Endothelial cell (in vitro differentiated cells): ENCODE measurements around the gene SMIM14. TPM values are rescaled to one million over a fixed set of nuclear protein-coding genes. Genes with fewer than 3 reads are reported as not detected.

ENCODE experiments used
- DNase-seq: peaks from one replicate; pipeline ENCODE4 v3.0.0; 2021; ENCODE audit warnings: low spot score
- H3K27ac Mint-ChIP-seq: one replicate; pipeline ENCODE4 v1.8.0; 2021; ENCODE audit warnings: mixed read lengths, inconsistent platforms; ENCODE audit not compliant: unreplicated experiment
- H3K27me3 Mint-ChIP-seq: one replicate; pipeline ENCODE4 v1.8.0; 2021; ENCODE audit warnings: mild to moderate bottlenecking, moderate library complexity, mixed read lengths, inconsistent platforms; ENCODE audit not compliant: unreplicated experiment
- H3K36me3 Mint-ChIP-seq: one replicate; pipeline ENCODE4 v1.8.0; 2021; ENCODE audit warnings: mild to moderate bottlenecking, low read depth, mixed read lengths, inconsistent platforms; ENCODE audit not compliant: unreplicated experiment
- H3K4me1 Mint-ChIP-seq: one replicate; pipeline ENCODE4 v1.8.0; 2021; ENCODE audit warnings: mild to moderate bottlenecking, mixed read lengths, inconsistent platforms; ENCODE audit not compliant: unreplicated experiment
- H3K4me3 Mint-ChIP-seq: one replicate; pipeline ENCODE4 v1.8.0; 2021; ENCODE audit warnings: mild to moderate bottlenecking, mixed read lengths, inconsistent platforms; ENCODE audit not compliant: unreplicated experiment
- H3K9me3 Mint-ChIP-seq: one replicate; pipeline ENCODE4 v1.8.0; 2021; ENCODE audit warnings: mixed read lengths, inconsistent platforms; ENCODE audit not compliant: unreplicated experiment
- total RNA-seq: library from RNA; stranded (reverse); fragmentation: NEBNext Ultra II Directional; extraction: Animal tissue kit (Norgen Biotek cat#: 25700); gene quantifications from one replicate; pipeline ENCODE4 v1.2.1, GENCODE V29; 2021; ENCODE audit not compliant: unreplicated experiment
- TF ChIP-seq, protein P1 (sequence below): fragments of 200-600 bp; sonication (generic); IDR thresholded peaks from one replicate; pipeline ENCODE4 v1.5.0; 2021; ENCODE audit warnings: antibody characterized with exemption; ENCODE audit not compliant: unreplicated experiment

Gene SMIM14
- total RNA-seq, 1 donor from 2014 or later = 19.4 TPM

DNA sequence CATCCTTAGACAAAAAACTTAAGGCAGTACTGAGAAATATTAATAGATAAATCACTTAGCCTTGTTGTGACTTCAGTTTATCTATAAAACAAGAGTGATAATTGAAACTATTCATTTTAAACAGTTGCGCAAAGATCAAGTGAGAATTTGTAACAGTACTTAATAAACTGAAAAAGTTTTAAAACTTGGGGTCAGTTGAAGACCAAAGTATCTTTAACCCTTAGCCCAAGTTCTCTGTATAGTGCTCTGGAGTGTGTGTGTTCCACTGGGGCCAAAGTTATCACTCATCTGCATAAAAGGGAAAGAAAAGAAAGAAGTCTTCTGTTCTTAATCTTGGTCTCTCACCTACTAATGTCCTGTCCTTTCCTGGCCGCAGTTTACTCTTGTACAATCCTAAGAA lies 11.3 kb downstream of the SMIM14 start:
- Mint-ChIP-seq H3K27me3 (no peaks in the 10 kb centered on the region), H3K9me3 (no peaks in the 10 kb centered on the region), H3K4me3 (no peak overlapping the region), H3K36me3 (no peaks in the 10 kb centered on the region), H3K27ac (no peak overlapping the region), H3K4me1 (no peaks in the 10 kb centered on the region)
- DNase-seq = no peak
- TF ChIP-seq, protein P1, sequence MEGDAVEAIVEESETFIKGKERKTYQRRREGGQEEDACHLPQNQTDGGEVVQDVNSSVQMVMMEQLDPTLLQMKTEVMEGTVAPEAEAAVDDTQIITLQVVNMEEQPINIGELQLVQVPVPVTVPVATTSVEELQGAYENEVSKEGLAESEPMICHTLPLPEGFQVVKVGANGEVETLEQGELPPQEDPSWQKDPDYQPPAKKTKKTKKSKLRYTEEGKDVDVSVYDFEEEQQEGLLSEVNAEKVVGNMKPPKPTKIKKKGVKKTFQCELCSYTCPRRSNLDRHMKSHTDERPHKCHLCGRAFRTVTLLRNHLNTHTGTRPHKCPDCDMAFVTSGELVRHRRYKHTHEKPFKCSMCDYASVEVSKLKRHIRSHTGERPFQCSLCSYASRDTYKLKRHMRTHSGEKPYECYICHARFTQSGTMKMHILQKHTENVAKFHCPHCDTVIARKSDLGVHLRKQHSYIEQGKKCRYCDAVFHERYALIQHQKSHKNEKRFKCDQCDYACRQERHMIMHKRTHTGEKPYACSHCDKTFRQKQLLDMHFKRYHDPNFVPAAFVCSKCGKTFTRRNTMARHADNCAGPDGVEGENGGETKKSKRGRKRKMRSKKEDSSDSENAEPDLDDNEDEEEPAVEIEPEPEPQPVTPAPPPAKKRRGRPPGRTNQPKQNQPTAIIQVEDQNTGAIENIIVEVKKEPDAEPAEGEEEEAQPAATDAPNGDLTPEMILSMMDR = no peak

DNA sequence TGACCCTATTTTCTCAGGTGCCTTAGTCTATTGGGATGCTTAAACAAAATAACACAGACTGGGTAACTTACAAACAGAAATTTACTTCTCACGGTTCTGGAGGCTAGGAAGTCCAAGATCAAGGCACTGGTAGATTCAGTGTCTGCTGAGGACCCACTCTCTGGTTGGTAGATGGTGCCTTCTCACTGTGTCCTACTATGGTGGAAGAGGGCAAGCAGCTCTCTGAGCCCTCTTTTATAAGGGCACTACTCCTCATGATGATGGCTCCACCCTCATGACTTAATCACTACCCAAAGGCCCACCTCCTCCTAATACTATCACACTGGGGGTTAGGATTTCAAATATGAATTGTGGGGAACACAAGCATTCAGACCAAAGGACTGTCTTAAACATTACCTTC lies 11.8 kb downstream of the SMIM14 start:
- H3K4me1 Mint-ChIP-seq = no peaks in the 10 kb centered on the region
- H3K36me3 Mint-ChIP-seq = no peaks in the 10 kb centered on the region
- H3K27me3 Mint-ChIP-seq = no peaks in the 10 kb centered on the region
- H3K4me3 Mint-ChIP-seq = no peak overlapping the region
- H3K9me3 Mint-ChIP-seq = no peaks in the 10 kb centered on the region
- TF ChIP-seq, protein P1 = no peak
- H3K27ac Mint-ChIP-seq = no peak overlapping the region
- no peak for DNase-seq

DNA sequence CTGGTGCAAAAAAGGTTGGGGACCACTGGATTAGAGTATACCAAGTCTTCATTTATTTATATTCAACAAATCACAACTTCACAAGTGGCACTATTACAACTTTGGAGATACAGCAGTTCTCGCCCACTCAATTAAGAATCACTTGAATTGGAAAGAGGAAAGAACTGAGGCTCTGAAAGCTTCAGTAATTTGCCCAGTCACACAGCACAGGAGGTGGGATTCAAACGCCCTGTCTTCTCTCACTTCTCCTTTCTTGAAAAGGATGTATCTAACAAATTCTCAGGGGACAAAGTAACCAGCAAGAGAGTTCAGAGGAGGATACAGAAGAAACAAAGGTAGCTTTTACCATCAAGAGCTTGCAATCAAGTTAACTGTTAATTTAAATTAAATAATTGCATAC lies 12.4 kb downstream of the SMIM14 start:
- TF ChIP-seq, protein P1 = no peak
- no peaks in the 10 kb centered on the region for H3K27me3 Mint-ChIP-seq
- H3K36me3 Mint-ChIP-seq = no peaks in the 10 kb centered on the region
- no peak overlapping the region for H3K4me3 Mint-ChIP-seq
- DNase-seq = no peak
- H3K9me3 Mint-ChIP-seq = no peaks in the 10 kb centered on the region
- no peak overlapping the region for H3K27ac Mint-ChIP-seq
- H3K4me1 Mint-ChIP-seq = no peaks in the 10 kb centered on the region

DNA sequence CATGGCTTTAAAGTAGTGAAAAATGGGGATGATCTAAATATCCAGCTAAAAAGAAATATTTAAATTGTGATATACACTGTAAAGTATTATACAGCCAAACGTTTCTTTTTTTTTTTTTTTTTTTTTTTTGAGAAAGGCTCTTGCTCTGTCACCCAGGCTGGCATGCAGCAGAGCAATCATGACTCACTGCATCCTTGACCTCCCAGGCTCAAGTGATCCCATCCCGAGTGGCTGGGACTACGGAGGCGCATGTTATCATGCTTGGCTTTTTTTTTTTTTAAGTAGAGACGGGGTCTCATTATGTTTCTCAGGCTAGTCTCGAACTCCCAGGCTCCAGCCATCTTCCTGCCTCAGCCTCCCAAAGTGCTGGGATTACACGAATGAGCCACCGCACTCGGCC lies 17.1 kb downstream of the SMIM14 start:
- Mint-ChIP-seq H3K9me3 (no peaks in the 10 kb centered on the region), H3K4me1 (no peaks in the 10 kb centered on the region), H3K27ac (no peak overlapping the region), H3K36me3 (no peaks in the 10 kb centered on the region), H3K4me3 (no peak overlapping the region), H3K27me3 (no peaks in the 10 kb centered on the region)
- TF ChIP-seq, protein P1 = no peak
- no peak for DNase-seq

DNA sequence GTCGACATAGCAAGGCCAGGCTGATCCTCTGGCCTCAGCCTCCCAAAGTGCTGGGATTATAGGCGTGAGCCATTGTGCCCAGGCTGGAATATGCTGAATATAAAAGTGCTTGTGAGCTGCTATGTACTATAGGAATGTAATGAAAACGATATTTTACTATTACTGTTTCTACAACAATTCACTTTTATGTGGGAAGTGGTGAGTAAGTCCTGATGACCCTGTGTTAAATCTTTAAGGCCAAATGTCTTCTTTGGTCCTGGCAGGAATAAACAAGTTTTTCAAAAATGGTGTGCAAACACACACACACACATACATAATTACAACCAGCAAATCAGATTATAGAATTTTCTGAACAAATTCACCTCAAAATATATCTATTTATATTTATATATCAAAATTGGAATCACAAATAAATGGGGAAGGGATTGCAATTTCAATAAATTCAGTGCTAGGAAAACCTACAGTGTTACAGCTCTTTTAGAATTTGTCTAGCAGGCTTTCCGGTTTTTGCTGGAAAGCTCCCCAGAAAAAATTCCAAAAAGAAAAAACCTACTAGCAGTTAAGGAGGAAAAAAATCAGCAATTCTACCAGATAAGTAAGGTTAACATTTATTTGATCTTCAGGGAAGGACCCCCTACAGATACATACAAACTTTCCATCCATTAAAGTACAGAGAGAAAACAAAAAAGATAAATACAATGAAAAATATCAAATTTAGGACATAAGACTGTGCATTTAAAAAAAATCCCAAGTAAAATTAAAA lies 17.9 kb downstream of the SMIM14 start:
- H3K4me3 Mint-ChIP-seq = no peak overlapping the region
- H3K4me1 Mint-ChIP-seq = no peaks in the 10 kb centered on the region
- H3K9me3 Mint-ChIP-seq = no peaks in the 10 kb centered on the region
- no peaks in the 10 kb centered on the region for H3K36me3 Mint-ChIP-seq
- H3K27ac Mint-ChIP-seq = no peak overlapping the region
- no peak for DNase-seq
- TF ChIP-seq, protein P1 = no peak
- no peaks in the 10 kb centered on the region for H3K27me3 Mint-ChIP-seq
